Measurements from ENCODE around the gene UBE2S. TPM values are rescaled to one million over a fixed set of nuclear protein-coding genes. Genes with fewer than 3 reads are reported as not detected.
"Not testable (repeated sequence)": the region's sequence is repeated elsewhere in the genome, so short reads cannot be mapped to it uniquely, and the experiment has no call there.

UBE2S gene
- total RNA-seq, 1 experiment from 2014 or later = 345 TPM

DNA sequence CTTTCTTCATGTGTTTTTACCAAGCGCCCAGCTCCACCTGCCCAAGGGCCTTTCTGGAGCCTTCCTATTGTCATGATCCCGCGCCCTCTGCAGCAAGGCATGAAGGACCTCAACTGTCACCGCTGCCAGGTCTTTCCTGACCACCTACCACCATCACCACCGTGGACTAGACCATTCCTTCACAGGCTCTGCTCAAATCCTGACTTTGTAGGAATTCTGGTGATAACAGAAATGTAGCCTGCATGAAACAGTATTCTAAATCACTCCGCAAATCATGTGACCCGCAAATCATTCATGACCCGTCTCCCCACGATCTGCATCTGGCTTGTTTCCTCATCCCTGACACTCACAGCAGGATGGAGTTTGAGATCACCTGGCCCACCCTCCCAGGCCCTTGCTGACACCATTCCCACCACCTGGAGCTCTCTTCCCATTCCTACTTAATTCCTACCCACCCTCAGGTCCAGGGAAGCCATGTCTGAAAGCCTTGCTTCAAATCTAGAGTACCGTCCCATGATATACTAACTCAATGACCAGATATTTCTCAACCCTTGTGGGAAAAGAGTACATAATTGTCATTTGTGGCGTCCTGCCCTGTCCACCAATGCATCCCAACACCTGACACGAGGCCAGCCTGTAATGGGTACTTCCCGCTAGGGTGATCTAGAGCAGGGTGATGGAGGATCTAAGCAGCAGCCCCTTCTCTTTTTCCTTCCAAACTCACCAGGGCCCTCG lies 1.3 kb downstream of the UBE2S start:
- peaks cover 66% of the 10 kb centered on the region for H3K36me3 Mint-ChIP-seq (ENCODE audit: insufficient read depth, unreplicated experiment)
- no peak for DNase-seq (ENCODE audit: unreplicated experiment)
- ChIA-PET CTCF (interaction anchor here (1.1 to 1.9 kb wide), 3 partner anchors 61 to 265 kb away, joined by 5 read pairs; no protein-coding TSS in a partner anchor), POLR2A (interaction anchor here (0.7 to 6.1 kb wide), 10 partner anchors 12 to 266 kb away, joined by 3 to 57 read pairs (median 9); partner anchors contain the start of genes KMT5C, PPP6R1, RPL28 and TMEM238)
- peaks cover 21% of the 10 kb centered on the region for H3K4me1 Mint-ChIP-seq (ENCODE audit: insufficient read depth, unreplicated experiment)
- peak overlapping the region; percentile 99 for H3K27ac Mint-ChIP-seq (ENCODE audit: low read depth, unreplicated experiment)
- TF ChIP-seq, protein P1, sequence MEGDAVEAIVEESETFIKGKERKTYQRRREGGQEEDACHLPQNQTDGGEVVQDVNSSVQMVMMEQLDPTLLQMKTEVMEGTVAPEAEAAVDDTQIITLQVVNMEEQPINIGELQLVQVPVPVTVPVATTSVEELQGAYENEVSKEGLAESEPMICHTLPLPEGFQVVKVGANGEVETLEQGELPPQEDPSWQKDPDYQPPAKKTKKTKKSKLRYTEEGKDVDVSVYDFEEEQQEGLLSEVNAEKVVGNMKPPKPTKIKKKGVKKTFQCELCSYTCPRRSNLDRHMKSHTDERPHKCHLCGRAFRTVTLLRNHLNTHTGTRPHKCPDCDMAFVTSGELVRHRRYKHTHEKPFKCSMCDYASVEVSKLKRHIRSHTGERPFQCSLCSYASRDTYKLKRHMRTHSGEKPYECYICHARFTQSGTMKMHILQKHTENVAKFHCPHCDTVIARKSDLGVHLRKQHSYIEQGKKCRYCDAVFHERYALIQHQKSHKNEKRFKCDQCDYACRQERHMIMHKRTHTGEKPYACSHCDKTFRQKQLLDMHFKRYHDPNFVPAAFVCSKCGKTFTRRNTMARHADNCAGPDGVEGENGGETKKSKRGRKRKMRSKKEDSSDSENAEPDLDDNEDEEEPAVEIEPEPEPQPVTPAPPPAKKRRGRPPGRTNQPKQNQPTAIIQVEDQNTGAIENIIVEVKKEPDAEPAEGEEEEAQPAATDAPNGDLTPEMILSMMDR (IDR thresholded peaks at IDR 0.05; ENCODE audit: unreplicated experiment) = no peak
- intact Hi-C loops (cut with micrococcal nuclease) = no loop called here
- BruUV-seq (replicated peaks) = no TSS peak
- H3K27me3 Mint-ChIP-seq (ENCODE audit: insufficient read depth, unreplicated experiment) = no peaks in the 10 kb centered on the region
- peak overlapping the region; percentile 94 for H3K4me3 Mint-ChIP-seq (ENCODE audit: unreplicated experiment)
- no peaks in the 10 kb centered on the region for H3K9me3 Mint-ChIP-seq (ENCODE audit: unreplicated experiment)

DNA sequence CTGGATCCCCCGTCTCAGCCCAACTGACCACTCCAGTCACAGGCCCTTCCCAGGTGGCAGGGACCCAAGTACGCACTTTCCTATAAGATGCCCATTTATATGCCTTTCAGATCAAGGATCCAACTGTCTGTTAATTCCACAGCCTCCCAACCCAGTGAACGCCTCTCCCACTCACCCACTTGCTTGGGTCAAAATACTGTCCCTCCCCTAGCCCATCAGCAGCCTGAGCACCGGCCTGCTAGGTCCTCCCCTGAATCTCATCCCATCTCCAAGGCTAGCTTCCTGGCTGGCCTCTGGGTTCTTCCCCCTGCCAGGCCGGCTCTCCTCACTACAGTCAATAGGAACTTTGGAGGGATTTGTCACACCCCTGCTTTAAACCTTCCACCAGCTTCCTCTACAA lies 1.9 kb downstream of the UBE2S start:
- Mint-ChIP-seq H3K36me3 (ENCODE audit: insufficient read depth, unreplicated experiment) (peaks cover 66% of the 10 kb centered on the region), H3K4me1 (ENCODE audit: insufficient read depth, unreplicated experiment) (peaks cover 21% of the 10 kb centered on the region), H3K9me3 (ENCODE audit: unreplicated experiment) (no peaks in the 10 kb centered on the region), H3K27ac (ENCODE audit: low read depth, unreplicated experiment) (peak overlapping the region; percentile 99), H3K27me3 (ENCODE audit: insufficient read depth, unreplicated experiment) (no peaks in the 10 kb centered on the region), H3K4me3 (ENCODE audit: unreplicated experiment) (peak overlapping the region; percentile 94)
- CTCF ChIA-PET = interaction anchor here (0.5 to 1.9 kb wide), 6 partner anchors 62 to 1014 kb away, joined by 3 to 5 read pairs (median 4); no protein-coding TSS in a partner anchor
- no peak for DNase-seq (ENCODE audit: unreplicated experiment)
- POLR2A ChIA-PET = interaction anchor here (0.7 to 6.1 kb wide), 4 partner anchors 17 to 265 kb away, joined by 3 to 57 read pairs (median 30); partner anchors contain the start of genes KMT5C, RPL28 and TMEM238
- no TSS peak for BruUV-seq (replicated peaks)
- intact Hi-C loops (cut with micrococcal nuclease) = no loop called here
- TF ChIP-seq, protein P1 (IDR thresholded peaks at IDR 0.05; ENCODE audit: unreplicated experiment) = no peak

DNA sequence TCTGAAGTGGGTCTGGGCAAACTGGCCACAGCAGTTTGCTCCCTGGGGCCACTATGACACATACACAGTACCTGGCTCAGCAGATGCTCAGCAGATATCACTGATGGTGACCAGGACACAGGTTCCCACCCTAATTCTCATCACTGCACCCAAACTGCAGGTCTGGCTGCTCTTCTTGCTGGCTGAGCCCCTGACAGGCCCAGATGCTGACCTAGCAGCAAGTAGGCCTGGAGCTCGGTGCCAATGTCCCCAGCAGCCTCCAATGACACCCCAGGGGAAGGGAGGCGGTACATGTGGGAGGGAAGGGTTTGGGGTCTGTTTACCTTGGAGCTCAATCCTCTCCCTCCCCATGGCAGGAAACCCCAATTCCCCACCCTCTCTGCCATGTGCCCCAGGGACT lies 5.1 kb downstream of the UBE2S start:
- Mint-ChIP-seq H3K36me3 (ENCODE audit: insufficient read depth, unreplicated experiment) (peaks cover 53% of the 10 kb centered on the region), H3K27me3 (ENCODE audit: insufficient read depth, unreplicated experiment) (no peaks in the 10 kb centered on the region), H3K4me1 (ENCODE audit: insufficient read depth, unreplicated experiment) (peaks cover 21% of the 10 kb centered on the region), H3K4me3 (ENCODE audit: unreplicated experiment) (no peak overlapping the region), H3K27ac (ENCODE audit: low read depth, unreplicated experiment) (no peak overlapping the region), H3K9me3 (ENCODE audit: unreplicated experiment) (no peaks in the 10 kb centered on the region)
- BruUV-seq (replicated peaks) = no TSS peak
- POLR2A ChIA-PET = interaction anchor here (0.6 to 1.1 kb wide), 2 partner anchors 8 to 15 kb away, joined by 3 read pairs; no protein-coding TSS in a partner anchor
- intact Hi-C loops (cut with micrococcal nuclease) = no loop called here
- TF ChIP-seq, protein P1 (IDR thresholded peaks at IDR 0.05; ENCODE audit: unreplicated experiment) = no peak
- no peak for DNase-seq (ENCODE audit: unreplicated experiment)
- CTCF ChIA-PET = interaction anchor here (0.9 to 1.1 kb wide), 4 partner anchors 16 to 111 kb away, joined by 3 to 5 read pairs (median 4); no protein-coding TSS in a partner anchor

DNA sequence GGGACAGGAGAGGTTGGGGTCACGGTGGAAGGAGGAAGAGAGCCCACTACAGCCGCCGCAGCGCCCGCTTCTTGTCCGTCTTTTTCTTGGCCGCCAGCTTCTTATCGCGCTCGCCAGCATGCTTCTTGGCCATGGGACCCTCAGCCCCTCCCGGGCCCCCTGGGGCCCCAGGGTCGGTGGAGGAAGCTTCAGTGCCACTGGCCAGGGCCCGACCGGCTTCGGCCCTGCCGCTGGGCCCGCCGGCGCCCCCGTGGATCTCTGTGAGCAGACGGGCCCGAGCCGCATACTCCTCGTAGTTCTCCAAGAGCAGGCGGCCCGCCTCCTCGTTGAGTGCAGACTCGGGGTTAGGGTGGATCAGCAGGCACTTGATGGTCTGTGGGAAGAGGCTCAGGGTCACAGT lies 6.2 kb downstream of the UBE2S start:
- POLR2A ChIA-PET; H3K9me3 Mint-ChIP-seq (ENCODE audit: unreplicated experiment); H3K27me3 Mint-ChIP-seq (ENCODE audit: insufficient read depth, unreplicated experiment); H3K27ac Mint-ChIP-seq (ENCODE audit: low read depth, unreplicated experiment); BruUV-seq (replicated peaks); intact Hi-C loops (cut with micrococcal nuclease); DNase-seq (ENCODE audit: unreplicated experiment); H3K4me3 Mint-ChIP-seq (ENCODE audit: unreplicated experiment): not testable (repeated sequence)
- Mint-ChIP-seq H3K4me1 (ENCODE audit: insufficient read depth, unreplicated experiment) (peaks cover 16% of the 10 kb centered on the region), H3K36me3 (ENCODE audit: insufficient read depth, unreplicated experiment) (peaks cover 46% of the 10 kb centered on the region)
- CTCF ChIA-PET = interaction anchor here (0.7 to 1.6 kb wide), 2 partner anchors 13 to 99 kb away, joined by 4 read pairs; no protein-coding TSS in a partner anchor
